A549 (cell line): ENCODE measurements around the gene CPA4. TPM values are rescaled to one million over a fixed set of nuclear protein-coding genes. Genes with fewer than 3 reads are reported as not detected.
A peak's percentile ranks its signal among the peaks of the same experiment; 100 is the strongest.

Experiments
- ATAC-seq, 2 experiments: fragments of 200-7000 bp in 1 of 2; fragments of >200 bp in 1 of 2; cut with Nextera tagmentation in 1 of 2; cut with Tn5 transposase in 1 of 2; 3 replicates each; pipeline versions ENCODE4 v1.8.0 to v1.9.1; 2018 to 2020; ENCODE audit warnings: mild to moderate bottlenecking in 1 of 2, moderate library complexity in 1 of 2
- CTCF ChIA-PET: fragments of 300-600 bp; sonication (Branson Sonifier 250); formaldehyde crosslinking; extraction: SDS; loops from one replicate; lab custom pipeline; 2021; ENCODE audit warnings: antibody characterized with exemption, inconsistent platforms; lab: Yijun Ruan, JAX
- POLR2A ChIA-PET: fragments of 350-600 bp; formaldehyde crosslinking; extraction: SDS; loops from one replicate; lab custom pipeline; 2021; ENCODE audit warnings: antibody characterized with exemption, inconsistent platforms; lab: Yijun Ruan, JAX
- DNase-seq, 2 experiments: peaks; one replicate each; pipeline versions ENCODE4 v3.0.0 to v3.0.0-alpha.2; 2011 to 2016; ENCODE audit warnings: low read depth in 1 of 2, low spot score in 1 of 2
- FAIRE-seq: peaks from 2 replicates; lab custom pipeline; 2011; peaks lifted over from hg19 to GRCh38; lab: Jason Lieb, UNC
- H3K27ac ChIP-seq, 2 experiments: fragments of >200 bp; sonication (Bioruptor Twin); formaldehyde crosslinking; 3 replicates each; pipeline ENCODE4 v1.5.1; 2016 to 2017
- H3K4me1 ChIP-seq: fragments of >200 bp; sonication (Bioruptor Twin); formaldehyde crosslinking; 3 replicates; pipeline ENCODE4 v1.6.1; 2016
- H3K4me2 ChIP-seq: fragments of >200 bp; sonication (Bioruptor Twin); formaldehyde crosslinking; 3 replicates; pipeline ENCODE4 v1.6.1; 2016
- H3K4me3 ChIP-seq: fragments of >200 bp; sonication (Bioruptor Twin); formaldehyde crosslinking; 3 replicates; pipeline ENCODE4 v1.5.1; 2016
- H3K9me3 ChIP-seq: fragments of >200 bp; sonication (Bioruptor Twin); formaldehyde crosslinking; 3 replicates; pipeline ENCODE4 v1.6.1; 2016
- CBX2 ChIP-seq: fragments of 200-600 bp; sonication (generic); IDR thresholded peaks from 2 replicates; pipeline ENCODE4 v1.6.1; 2016; ENCODE audit warnings: low read depth, mild to moderate bottlenecking, borderline replicate concordance
- E2F6 ChIP-seq: IDR thresholded peaks from 2 replicates; pipeline ENCODE4 v1.6.1; 2012; ENCODE audit warnings: low read depth, borderline replicate concordance
- EHF ChIP-seq: fragments of 250-450 bp; sonication (Bioruptor Pico); IDR thresholded peaks from 2 replicates; pipeline ENCODE4 v1.5.0; 2020; ENCODE audit warnings: mild to moderate bottlenecking
- EP300 ChIP-seq, 2 experiments: fragments of >200 bp; sonication (Bioruptor Twin); formaldehyde crosslinking; IDR thresholded peaks; 2 replicates in 1 of 2; 3 replicates in 1 of 2; pipeline ENCODE4 v1.6.1; 2016 to 2017
- FOSL2 ChIP-seq, 2 experiments: fragments of 450-650 bp in 1 of 2; fragments of >200 bp in 1 of 2; sonication (Bioruptor Twin) in 1 of 2; formaldehyde crosslinking; IDR thresholded peaks; 2 replicates each; pipeline versions ENCODE4 v1.5.0 to v1.6.1; 2016 to 2020; ENCODE audit warnings: mild to moderate bottlenecking in 1 of 2, moderate library complexity in 1 of 2
- JUNB ChIP-seq: fragments of >200 bp; sonication (Bioruptor Twin); formaldehyde crosslinking; IDR thresholded peaks from 2 replicates; pipeline ENCODE4 v1.6.1; 2016
- KDM5A ChIP-seq: fragments of 200-600 bp; sonication (generic); IDR thresholded peaks from 2 replicates; pipeline ENCODE4 v1.6.1; 2016; ENCODE audit warnings: antibody characterized with exemption, mild to moderate bottlenecking
- NR3C1 ChIP-seq: fragments of >200 bp; sonication (Bioruptor Twin); formaldehyde crosslinking; IDR thresholded peaks from 3 replicates; pipeline ENCODE4 v1.6.1; 2017
- PBX3 ChIP-seq: IDR thresholded peaks from 2 replicates; pipeline ENCODE4 v1.6.1; 2012
- PHF8 ChIP-seq: fragments of 200-600 bp; sonication (generic); IDR thresholded peaks from 2 replicates; pipeline ENCODE4 v1.6.1; 2016; ENCODE audit warnings: low read depth, mild to moderate bottlenecking, antibody characterized with exemption, moderate library complexity, borderline replicate concordance
- POLR2A ChIP-seq: IDR thresholded peaks from 2 replicates; pipeline ENCODE4 v1.6.1; 2012; ENCODE audit warnings: mild to moderate bottlenecking, low read length
- TP53 ChIP-seq: fragments of 250-450 bp; sonication (Bioruptor Pico); IDR thresholded peaks from 2 replicates; pipeline ENCODE4 v1.5.0; 2021; ENCODE audit warnings: mild to moderate bottlenecking, moderate library complexity
- ZC3H11A ChIP-seq: fragments of 450-650 bp; IDR thresholded peaks from 2 replicates; pipeline ENCODE4 v1.6.1; 2014; ENCODE audit warnings: antibody characterized with exemption, mild to moderate bottlenecking
- ZNF302 ChIP-seq: fragments of 250-450 bp; sonication (Bioruptor Pico); IDR thresholded peaks from 2 replicates; pipeline ENCODE4 v1.9.0; 2021; ENCODE audit warnings: inconsistent platforms, mild to moderate bottlenecking, moderate library complexity
- WGBS: methylation state at CpG from one replicate; pipeline ENCODE4 v1.1.6; 2017; ENCODE audit errors: missing lambda C conversion rate; 5-methylcytosine and 5-hydroxymethylcytosine counted together
- polyA plus RNA-seq, 4 experiments: library from polyadenylated mRNA; depleted of rRNA in 3 of 4; stranded (reverse); fragments of >200 nt; fragmentation: RNase III in 1 of 4; extraction: RNeasy Plus Mini Kit Qiagen cat#74134 plus additional on column Dnase treatment in 1 of 4; gene quantifications; 2 replicates in 3 of 4; 3 replicates in 1 of 4; pipeline ENCODE4 v1.2.3, GENCODE V29; 2011 to 2017
- TF ChIP-seq, protein P1 (sequence below): fragments of 250-450 bp; sonication (Bioruptor Pico); IDR thresholded peaks from 2 replicates; pipeline ENCODE4 v1.5.0; 2020; ENCODE audit warnings: low read depth, mild to moderate bottlenecking, moderate library complexity

The CPA4 gene
- polyA plus RNA-seq, 2 of the 4 experiments (the other 2 are of a cell fraction): 1.0 to 7.7 TPM

GRCh38 chr7:130362251-130362816 is 69.4 kb downstream of the CPA4 start (continued):
- TF ChIP-seq PHF8 (no peak), EP300 (IDR thresholded peaks at IDR 0.05) (no peak)

DNA sequence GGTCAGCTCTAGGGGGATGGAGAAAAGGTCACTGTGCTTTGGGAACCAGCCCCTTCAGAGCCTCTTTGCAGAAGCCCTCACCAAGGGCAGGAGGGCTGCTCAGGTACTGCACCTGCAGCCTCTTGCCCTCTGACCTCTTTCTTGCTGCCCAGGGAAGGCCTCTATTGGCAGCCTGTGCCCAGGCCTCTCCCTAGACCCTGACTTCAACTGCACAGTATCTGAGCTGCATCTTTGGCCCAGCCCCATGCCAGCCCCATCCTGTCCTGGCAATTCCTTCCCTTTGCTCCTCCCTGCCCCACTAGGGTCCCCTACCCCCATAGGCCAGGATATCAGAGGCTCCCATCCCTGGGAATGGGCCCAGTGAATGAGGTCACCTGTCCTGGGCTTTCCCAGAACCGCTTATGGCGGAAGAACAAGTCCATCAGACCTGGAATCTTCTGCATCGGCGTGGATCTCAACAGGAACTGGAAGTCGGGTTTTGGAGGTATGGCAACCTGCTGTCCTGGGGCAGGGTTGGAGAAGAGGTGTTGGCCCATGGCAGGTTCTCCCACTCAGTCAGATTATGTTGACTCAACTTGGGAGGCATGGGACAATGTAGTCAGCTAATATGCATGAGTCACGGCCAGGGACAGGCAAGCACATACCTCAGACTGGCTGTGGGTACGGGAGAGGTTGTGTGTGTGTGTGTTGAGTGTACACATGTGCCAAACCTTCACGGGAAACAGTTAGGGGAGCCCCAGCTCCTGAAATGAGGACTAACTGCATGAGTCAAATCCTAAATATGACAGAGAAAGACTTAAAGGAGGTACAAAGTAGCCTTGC is 70.3 kb downstream of the CPA4 start:
- ATAC-seq: peak; percentile 86 to 91
- WGBS: 56% methylated on average over 8 of the region's 8 CpGs
- ChIA-PET CTCF (interaction anchor here (0.6 to 1.0 kb wide), 2 partner anchors 29 to 72 kb away, joined by 3 read pairs; no protein-coding TSS in a partner anchor), POLR2A (interaction anchor here (1.0 kb wide), 1 partner anchor 35 kb away, joined by 7 read pairs; no protein-coding TSS in a partner anchor)
- Histone ChIP-seq H3K4me1 (peaks cover 18% of the 10 kb centered on the region), H3K4me2 (peak overlapping the region; percentile 28), H3K9me3 (peaks cover 18% of the 10 kb centered on the region; the same call in 2 of the 3 replicates), H3K27ac (peak overlapping the region; percentile 22 to 63; a peak in 5 of 6 replicates), H3K4me3 (no peak overlapping the region)
- FAIRE-seq: no peak
- TF ChIP-seq JUNB (peak; percentile 45; the same call in 1 of the 2 replicates), ZC3H11A (no peak), FOSL2 (IDR thresholded peaks at IDR 0.05) (peak; percentile 28; the same call in 1 of the 2 replicates), FOSL2 (CRISPR knock-in tag; IDR thresholded peaks at IDR 0.05) (peak; percentile 74)
- DNase-seq: peak; percentile 62 to 76

GRCh38 chr7:130364451-130364850 is 71.5 kb downstream of the CPA4 start:
- Histone ChIP-seq H3K4me2 (no peak overlapping the region), H3K9me3 (peaks cover 13% of the 10 kb centered on the region; the same call in 2 of the 3 replicates), H3K4me1 (peaks cover 26% of the 10 kb centered on the region), H3K27ac (no peak overlapping the region), H3K4me3 (no peak overlapping the region)
- no peak for DNase-seq
- POLR2A ChIA-PET: interaction anchor here (1.0 kb wide), 1 partner anchor 33 kb away, joined by 7 read pairs; no protein-coding TSS in a partner anchor
- CTCF ChIA-PET: no interaction called here
- TF ChIP-seq PBX3 (no peak), TP53 (no peak), EP300 (IDR thresholded peaks at IDR 0.05) (no peak), FOSL2 (IDR thresholded peaks at IDR 0.05) (no peak), FOSL2 (CRISPR knock-in tag; IDR thresholded peaks at IDR 0.05) (no peak), ZNF302 (no peak), JUNB (no peak)
- TF ChIP-seq, protein P1, sequence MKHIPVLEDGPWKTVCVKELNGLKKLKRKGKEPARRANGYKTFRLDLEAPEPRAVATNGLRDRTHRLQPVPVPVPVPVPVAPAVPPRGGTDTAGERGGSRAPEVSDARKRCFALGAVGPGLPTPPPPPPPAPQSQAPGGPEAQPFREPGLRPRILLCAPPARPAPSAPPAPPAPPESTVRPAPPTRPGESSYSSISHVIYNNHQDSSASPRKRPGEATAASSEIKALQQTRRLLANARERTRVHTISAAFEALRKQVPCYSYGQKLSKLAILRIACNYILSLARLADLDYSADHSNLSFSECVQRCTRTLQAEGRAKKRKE (CRISPR knock-in tag): no peak
- 94% methylated on average over 4 of the region's 4 CpGs for WGBS
- no peak for FAIRE-seq
- no peak for ATAC-seq

- no peak overlapping the region for H3K4me3 ChIP-seq
- H3K4me1 ChIP-seq: peaks cover 30% of the 10 kb centered on the region
- H3K4me2 ChIP-seq: no peak overlapping the region
- no peak for TF ChIP-seq PHF8
- no peak for TF ChIP-seq NR3C1
- TF ChIP-seq EHF (CRISPR knock-in tag): no peak
- TF ChIP-seq KDM5A: no peak
- TF ChIP-seq EP300 (IDR thresholded peaks at IDR 0.05): no peak
- TF ChIP-seq E2F6: no peak
- TF ChIP-seq POLR2A: no peak
- TF ChIP-seq CBX2: no peak
- CTCF ChIA-PET: interaction anchor here (1.0 to 1.1 kb wide), 3 partner anchors 16 to 20 kb away, joined by 3 read pairs; partner anchors contain the start of gene CPA5
- peaks cover 6% of the 10 kb centered on the region; the same call in 2 of the 3 replicates for H3K9me3 ChIP-seq
- FAIRE-seq: no peak
- H3K27ac ChIP-seq: no peak overlapping the region
- POLR2A ChIA-PET: no interaction called here
- WGBS: 80% methylated on average over 2 of the region's 2 CpGs
- ATAC-seq: no peak
- no peak for DNase-seq
Observed at GRCh38 chr7:130365088-130365487, 72.1 kb downstream of the CPA4 start.
